NCI-H2107 treated with DMSO at 0.1 percent for 48 hours (cell line): ENCODE results near the gene SCN4A.
A peak's percentile ranks its signal among the peaks of the same experiment; 100 is the strongest.
"Not testable (repeated sequence)": the region's sequence is repeated elsewhere in the genome, so short reads cannot be mapped to it uniquely, and the experiment has no call there.

ENCODE experiments used
- DNase-seq: peaks from one replicate; lab custom pipeline; 2025; ENCODE audit not compliant: unreplicated experiment; lab: John Stamatoyannopoulos, UW

SCN4A gene

GRCh38 chr17:63986821-63987220 lies 14.1 kb upstream of the SCN4A start:
- no peak for DNase-seq

GRCh38 chr17:63985387-63986140 lies 12.8 kb upstream of the SCN4A start:
- no peak for DNase-seq

- no peak for DNase-seq
Observed at GRCh38 chr17:63984651-63985386, 12.1 kb upstream of the SCN4A start.

- no peak for DNase-seq
Observed at GRCh38 chr17:63984236-63984635, 11.5 kb upstream of the SCN4A start.

- no peak for DNase-seq
Observed at GRCh38 chr17:63983320-63983719, 10.6 kb upstream of the SCN4A start.

- DNase-seq, result not testable (repeated sequence)
Observed at GRCh38 chr17:63982641-63983040, 9.9 kb upstream of the SCN4A start.

GRCh38 chr17:63978272-63979200 lies 5.8 kb upstream of the SCN4A start:
- DNase-seq, result no peak

GRCh38 chr17:63976702-63977101 lies 4.0 kb upstream of the SCN4A start:
- DNase-seq, result no peak

- no peak for DNase-seq
Observed at GRCh38 chr17:63975541-63976092, 2.9 kb upstream of the SCN4A start.

- no peak for DNase-seq
Observed at GRCh38 chr17:63974594-63975192, 2.0 kb upstream of the SCN4A start.

GRCh38 chr17:63973930-63974593 lies 1.3 kb upstream of the SCN4A start:
- peak; percentile 27 for DNase-seq

- no peak for DNase-seq
Observed at GRCh38 chr17:63973247-63973646, 529 bp upstream of the SCN4A start.

- no peak for DNase-seq
Observed at GRCh38 chr17:63969278-63969677, 3.4 kb downstream of the SCN4A start.

- no peak for DNase-seq
Observed at GRCh38 chr17:63967953-63968352, 4.8 kb downstream of the SCN4A start.

GRCh38 chr17:63966646-63967264 lies 6.0 kb downstream of the SCN4A start:
- no peak for DNase-seq

GRCh38 chr17:63963123-63963522 lies 9.6 kb downstream of the SCN4A start:
- no peak for DNase-seq

- DNase-seq, result no peak
Observed at GRCh38 chr17:63962298-63962744, 10.4 kb downstream of the SCN4A start.

GRCh38 chr17:63961355-63962212 lies 11.1 kb downstream of the SCN4A start:
- DNase-seq, result no peak

- no peak for DNase-seq
Observed at GRCh38 chr17:63960430-63960829, 12.3 kb downstream of the SCN4A start.
